Activated T-helper 2 cell treated with anti-CD3 and anti-CD28 coated beads, Interferon-gamma antibody, Interleukin-2, Interleukin-4, amounts not matched to agents 10 μg/mL and 5 μg/mL and 100 μg/mL, durations not matched to agents 14 hours and 24 hours and 36 hours (primary cell): Measurements from ENCODE around the gene ZNF341. TPM values are rescaled to one million over a fixed set of nuclear protein-coding genes. Genes with fewer than 3 reads are reported as not detected.

ENCODE experiments used
- DNase-seq: peaks from one replicate; pipeline ENCODE4 v3.0.0; 2021; ENCODE audit warnings: low spot score
- H3K27ac Mint-ChIP-seq: one replicate; pipeline ENCODE4 v1.8.0; 2021; ENCODE audit warnings: mixed read lengths
- H3K27me3 Mint-ChIP-seq: one replicate; pipeline ENCODE4 v1.8.0; 2021; ENCODE audit warnings: low read depth, mixed read lengths
- H3K36me3 Mint-ChIP-seq: one replicate; pipeline ENCODE4 v1.8.0; 2021; ENCODE audit warnings: low read depth, mixed read lengths
- H3K4me1 Mint-ChIP-seq: one replicate; pipeline ENCODE4 v1.8.0; 2021; ENCODE audit warnings: low read depth, mixed read lengths
- H3K4me3 Mint-ChIP-seq: one replicate; pipeline ENCODE4 v1.8.0; 2021; ENCODE audit warnings: low read depth, mild to moderate bottlenecking, moderate library complexity, mixed read lengths
- H3K9me3 Mint-ChIP-seq: one replicate; pipeline ENCODE4 v1.8.0; 2021; ENCODE audit warnings: mixed read lengths
- intact Hi-C: fragments of 100-400 bp; cut with micrococcal nuclease; formaldehyde crosslinking; loops from one replicate; pipeline ENCODE4 v1.15.1; 2023
- total RNA-seq: library from RNA; stranded (reverse); gene quantifications from 2 replicates; pipeline ENCODE4 v1.2.3, GENCODE V29; 2022

Gene ZNF341
- total RNA-seq, 1 donor from 2014 or later: 7.0 TPM

- H3K9me3 Mint-ChIP-seq: no peaks in the 10 kb centered on the region
- H3K27me3 Mint-ChIP-seq: no peaks in the 10 kb centered on the region
- intact Hi-C loops: no loop called here
Observed at GRCh38 chr20:33770005-33770404, 38.2 kb downstream of the ZNF341 start.

GRCh38 chr20:33771938-33772337 is 40.1 kb downstream of the ZNF341 start:
- Mint-ChIP-seq H3K4me3 (no peak overlapping the region), H3K27me3 (no peaks in the 10 kb centered on the region), H3K36me3 (peaks cover 20% of the 10 kb centered on the region), H3K4me1 (peaks cover 19% of the 10 kb centered on the region), H3K27ac (no peak overlapping the region), H3K9me3 (no peaks in the 10 kb centered on the region)
- no peak for DNase-seq
- intact Hi-C loops: no loop called here

More at GRCh38 chr20:33770005-33770404, 38.2 kb downstream of the ZNF341 start:
- Mint-ChIP-seq H3K27ac (no peak overlapping the region), H3K4me1 (peaks cover 19% of the 10 kb centered on the region), H3K36me3 (peaks cover 23% of the 10 kb centered on the region), H3K4me3 (no peak overlapping the region)
- DNase-seq: no peak

- Mint-ChIP-seq H3K36me3 (peaks cover 20% of the 10 kb centered on the region), H3K4me1 (peaks cover 19% of the 10 kb centered on the region), H3K27ac (no peak overlapping the region), H3K27me3 (no peaks in the 10 kb centered on the region), H3K9me3 (no peaks in the 10 kb centered on the region), H3K4me3 (no peak overlapping the region)
- DNase-seq: no peak
- intact Hi-C loops: no loop called here
Observed at GRCh38 chr20:33772439-33772838, 40.6 kb downstream of the ZNF341 start.

DNA sequence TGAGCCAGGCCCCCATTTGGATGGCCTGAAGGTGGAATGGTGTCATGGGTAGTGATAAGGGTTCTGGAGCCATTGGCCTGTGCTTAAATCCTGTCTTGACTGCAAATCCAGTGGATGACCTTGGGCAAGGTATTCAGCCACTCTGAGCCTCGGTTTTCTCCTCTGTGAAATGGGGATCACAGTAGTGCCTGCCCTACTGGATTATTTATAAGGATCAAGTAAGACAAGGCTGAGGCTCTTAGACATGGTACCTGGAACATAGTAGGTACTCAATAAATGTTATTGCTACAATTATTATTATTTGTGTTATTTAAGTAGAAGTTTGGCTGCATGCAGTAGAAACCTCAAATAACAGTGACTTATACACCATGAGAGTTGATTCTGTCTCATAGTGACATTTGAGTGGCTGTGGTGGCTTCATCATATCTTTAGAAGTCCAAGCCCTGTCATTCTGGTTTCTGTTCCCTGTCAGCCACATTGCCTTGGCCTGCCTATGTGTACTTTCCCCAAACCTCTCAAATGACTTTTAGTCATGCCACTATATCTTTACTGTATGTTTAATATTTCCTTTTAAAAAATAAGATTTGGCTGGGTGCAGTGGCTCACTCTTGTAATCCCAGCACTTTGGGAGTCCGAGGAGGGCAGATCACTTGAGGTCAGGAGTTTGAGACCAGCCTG is 41.8 kb downstream of the ZNF341 start:
- DNase-seq: no peak
- Mint-ChIP-seq H3K4me1 (peaks cover 22% of the 10 kb centered on the region), H3K4me3 (no peak overlapping the region), H3K27me3 (no peaks in the 10 kb centered on the region), H3K27ac (peak overlapping the region; percentile 5), H3K9me3 (no peaks in the 10 kb centered on the region), H3K36me3 (peaks cover 20% of the 10 kb centered on the region)
- intact Hi-C loops: no loop called here

DNA sequence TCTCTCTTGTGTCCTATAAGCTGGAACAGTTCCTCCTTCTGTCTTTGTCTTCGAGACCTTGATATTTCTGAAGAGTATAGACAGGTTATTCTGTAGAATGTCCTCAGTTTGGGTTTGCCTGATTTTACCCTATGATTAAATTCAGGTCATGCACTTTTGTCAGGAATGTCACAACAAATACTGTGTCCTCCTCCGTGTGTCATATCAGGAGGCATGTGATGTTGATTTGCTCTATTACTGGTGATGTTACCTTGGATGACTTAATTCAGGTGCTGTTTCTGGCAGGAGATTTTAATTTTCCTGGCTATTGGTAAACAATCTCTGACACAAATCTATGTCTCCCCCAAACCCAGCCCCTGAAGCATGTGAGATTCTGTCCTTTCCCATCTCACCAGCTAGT is 46.0 kb downstream of the ZNF341 start:
- Mint-ChIP-seq H3K9me3 (no peaks in the 10 kb centered on the region), H3K36me3 (peaks cover 13% of the 10 kb centered on the region), H3K27me3 (no peaks in the 10 kb centered on the region), H3K27ac (no peak overlapping the region), H3K4me3 (no peak overlapping the region), H3K4me1 (peaks cover 27% of the 10 kb centered on the region)
- intact Hi-C loops: no loop called here
- no peak for DNase-seq

DNA sequence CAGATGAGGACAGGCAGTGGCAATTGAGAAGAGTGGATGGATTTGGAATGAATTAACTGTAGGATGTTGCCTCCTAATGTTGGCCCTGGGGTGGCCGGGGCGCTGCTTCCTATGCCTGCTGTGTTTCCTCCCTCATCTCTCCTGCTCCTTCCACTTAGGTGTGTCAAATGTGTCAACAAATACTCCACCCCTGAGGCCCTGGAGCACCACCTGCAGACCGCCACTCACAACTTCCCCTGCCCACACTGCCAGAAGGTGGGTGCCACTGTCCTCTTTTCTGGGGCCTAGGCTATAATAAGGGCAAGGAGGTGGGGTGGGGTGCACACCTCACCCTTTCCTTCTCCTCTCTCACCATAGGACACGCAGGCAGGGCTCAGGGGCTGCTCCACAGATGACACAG is 49.3 kb downstream of the ZNF341 start:
- intact Hi-C loops: no loop called here
- DNase-seq: no peak
- Mint-ChIP-seq H3K27ac (no peak overlapping the region), H3K36me3 (peaks cover 10% of the 10 kb centered on the region), H3K9me3 (no peaks in the 10 kb centered on the region), H3K27me3 (no peaks in the 10 kb centered on the region), H3K4me3 (no peak overlapping the region), H3K4me1 (peaks cover 20% of the 10 kb centered on the region)

- Mint-ChIP-seq H3K36me3 (peaks cover 10% of the 10 kb centered on the region), H3K4me3 (no peak overlapping the region), H3K27me3 (no peaks in the 10 kb centered on the region), H3K9me3 (no peaks in the 10 kb centered on the region), H3K4me1 (peaks cover 20% of the 10 kb centered on the region), H3K27ac (peak overlapping the region; percentile 28)
- intact Hi-C loops: no loop called here
- DNase-seq: no peak
Observed at GRCh38 chr20:33781945-33782344, 50.1 kb downstream of the ZNF341 start.

DNA sequence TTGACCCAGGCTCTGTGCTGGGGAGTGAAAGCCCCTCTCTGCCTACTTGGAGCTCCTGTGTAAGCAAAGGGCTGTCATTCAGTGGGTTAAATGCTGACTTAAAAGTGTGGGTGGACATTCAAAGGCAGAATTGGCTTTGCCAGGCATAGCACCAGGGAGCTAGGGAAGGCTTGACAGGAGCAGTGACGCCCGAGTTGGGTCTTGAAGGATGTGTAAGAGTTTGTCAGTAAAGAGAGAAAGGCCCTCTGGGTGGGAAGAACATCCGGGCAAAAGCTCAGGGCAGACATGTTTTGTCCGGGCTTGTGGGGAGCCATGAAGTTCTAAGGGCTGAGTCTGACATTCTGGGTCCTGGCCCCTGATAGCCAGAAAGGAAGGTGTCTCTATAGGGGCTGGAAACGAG is 51.5 kb downstream of the ZNF341 start:
- Mint-ChIP-seq H3K27ac (no peak overlapping the region), H3K9me3 (no peaks in the 10 kb centered on the region), H3K4me1 (peaks cover 26% of the 10 kb centered on the region), H3K36me3 (peaks cover 7% of the 10 kb centered on the region), H3K27me3 (no peaks in the 10 kb centered on the region), H3K4me3 (no peak overlapping the region)
- DNase-seq: no peak
- intact Hi-C loops: no loop called here

GRCh38 chr20:33783818-33784217 is 52.0 kb downstream of the ZNF341 start:
- H3K36me3 Mint-ChIP-seq: peaks cover 6% of the 10 kb centered on the region
- intact Hi-C loops: no loop called here
- no peaks in the 10 kb centered on the region for H3K27me3 Mint-ChIP-seq
- peaks cover 22% of the 10 kb centered on the region for H3K4me1 Mint-ChIP-seq
- H3K9me3 Mint-ChIP-seq: no peaks in the 10 kb centered on the region
- H3K27ac Mint-ChIP-seq: no peak overlapping the region
- H3K4me3 Mint-ChIP-seq: no peak overlapping the region
- DNase-seq: no peak

DNA sequence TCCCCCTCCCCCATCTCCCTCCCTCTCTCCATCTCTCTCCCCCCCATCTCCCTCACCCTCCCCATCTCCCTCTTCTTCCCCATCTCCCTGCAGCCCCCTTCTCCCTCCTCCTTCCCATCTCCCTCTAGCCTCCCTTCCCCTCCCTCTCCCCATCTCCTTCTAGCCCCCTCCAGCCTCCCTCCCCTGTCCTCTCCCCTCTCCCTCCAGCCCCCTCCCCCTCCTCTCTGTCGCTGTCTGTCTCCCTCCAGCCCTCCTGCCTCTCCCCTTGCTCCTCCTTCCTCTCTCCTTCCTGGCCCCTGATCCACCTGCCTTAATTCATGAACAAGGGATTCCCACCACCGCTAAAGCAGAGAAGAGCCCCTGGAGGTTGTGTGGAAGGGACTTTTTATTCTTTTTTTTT is 52.4 kb downstream of the ZNF341 start:
- Mint-ChIP-seq H3K36me3 (peaks cover 3% of the 10 kb centered on the region), H3K27ac (no peak overlapping the region), H3K4me3 (no peak overlapping the region), H3K27me3 (no peaks in the 10 kb centered on the region), H3K9me3 (no peaks in the 10 kb centered on the region), H3K4me1 (peaks cover 19% of the 10 kb centered on the region)
- no peak for DNase-seq
- intact Hi-C loops: no loop called here

GRCh38 chr20:33785503-33785902 is 53.7 kb downstream of the ZNF341 start:
- intact Hi-C loops: no loop called here
- Mint-ChIP-seq H3K4me3 (no peak overlapping the region), H3K4me1 (peaks cover 15% of the 10 kb centered on the region), H3K9me3 (no peaks in the 10 kb centered on the region), H3K27me3 (no peaks in the 10 kb centered on the region), H3K36me3 (peaks cover 3% of the 10 kb centered on the region), H3K27ac (no peak overlapping the region)
- DNase-seq: no peak

DNA sequence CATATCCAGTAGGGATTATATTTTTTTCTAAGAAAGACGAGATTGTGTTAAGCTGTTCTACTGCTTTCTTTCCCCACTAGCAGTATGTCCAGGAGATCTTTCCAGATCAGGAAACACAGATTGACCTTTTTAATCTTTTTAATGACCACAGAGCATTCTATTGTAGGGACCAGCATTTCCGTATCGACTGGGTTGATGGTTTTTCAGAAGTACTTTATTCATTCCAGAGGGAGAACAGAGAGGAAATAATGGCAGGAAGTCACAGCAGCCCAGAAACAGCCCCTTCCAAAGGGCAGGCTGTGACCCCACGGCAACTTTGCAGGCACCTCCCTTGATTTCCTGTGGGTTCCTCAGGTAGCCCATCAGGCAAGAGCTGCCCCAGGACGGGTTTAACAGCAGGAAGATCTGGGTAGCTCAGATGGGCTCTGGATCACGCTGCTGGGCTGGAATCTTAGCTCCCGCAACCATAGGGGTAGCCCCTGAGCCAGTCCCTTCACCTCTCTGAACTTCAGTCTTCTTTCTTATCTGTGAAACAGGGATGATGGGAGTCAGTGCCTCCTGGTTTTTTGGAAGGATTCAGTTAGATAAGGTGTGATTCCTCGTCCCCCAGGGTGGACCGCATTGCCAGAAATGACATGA is 55.6 kb downstream of the ZNF341 start:
- intact Hi-C loops: no loop called here
- Mint-ChIP-seq H3K27ac (peak overlapping the region; percentile 22), H3K9me3 (no peaks in the 10 kb centered on the region)

DNA sequence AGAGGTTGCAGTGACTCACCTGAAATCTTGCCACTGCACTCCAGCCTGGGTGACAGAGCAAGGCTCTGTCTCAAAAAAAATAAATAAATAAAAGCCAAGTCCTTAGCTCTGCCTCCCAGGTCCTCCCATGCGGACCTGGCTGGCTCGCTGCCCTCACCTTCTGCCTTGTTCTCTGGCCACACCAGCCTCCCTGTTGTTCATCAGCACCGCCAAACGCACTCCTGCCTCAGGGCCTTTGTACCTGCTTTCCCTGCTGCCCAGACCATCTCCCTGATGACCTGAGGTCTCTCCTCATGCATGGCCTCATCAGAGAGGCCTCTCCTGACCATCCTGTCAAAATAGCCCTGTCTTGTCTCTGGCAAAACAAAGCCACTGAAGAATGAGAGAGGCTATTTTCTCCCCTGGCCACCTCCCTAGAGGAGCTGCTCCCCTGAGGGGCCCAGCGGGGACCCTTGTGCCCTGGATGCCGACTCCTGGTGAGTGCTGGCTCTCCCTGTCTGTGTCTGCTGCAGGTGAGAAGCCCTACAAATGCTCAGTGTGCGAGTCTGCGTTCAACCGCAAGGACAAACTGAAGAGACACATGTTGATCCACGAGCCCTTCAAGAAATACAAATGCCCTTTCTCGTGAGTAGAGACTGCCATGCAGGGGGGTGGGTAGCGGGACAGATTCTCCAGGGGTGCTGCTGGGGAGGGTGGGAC is 56.7 kb downstream of the ZNF341 start:
- Mint-ChIP-seq H3K9me3 (no peaks in the 10 kb centered on the region), H3K4me3 (no peak overlapping the region), H3K27ac (no peak overlapping the region), H3K4me1 (peaks cover 9% of the 10 kb centered on the region), H3K36me3 (no peaks in the 10 kb centered on the region), H3K27me3 (no peaks in the 10 kb centered on the region)
- no peak for DNase-seq
- intact Hi-C loops: no loop called here

More for the DNA sequence above, 55.6 kb downstream of the ZNF341 start:
- H3K36me3 Mint-ChIP-seq: peaks cover under 1% of the 10 kb centered on the region
- DNase-seq: no peak
- no peak overlapping the region for H3K4me3 Mint-ChIP-seq
- H3K27me3 Mint-ChIP-seq: no peaks in the 10 kb centered on the region
- peaks cover 10% of the 10 kb centered on the region for H3K4me1 Mint-ChIP-seq
